Motor neuron (in vitro differentiated cells): ENCODE results near the gene MAPK9. TPM values are rescaled to one million over a fixed set of nuclear protein-coding genes. Genes with fewer than 3 reads are reported as not detected.
A peak's percentile ranks its signal among the peaks of the same experiment; 100 is the strongest.

Source experiments
- ATAC-seq, 8 experiments: fragments of 200-7000 bp; cut with Tn5 transposase; replicated peaks in 6 of 8; 2 replicates each; pipeline ENCODE4 v1.8.0; 2021; ENCODE audit warnings: mild to moderate bottlenecking in 8 of 8, moderate library complexity in 8 of 8
- H3K27ac ChIP-seq, 2 donors: fragments of 250-450 bp; sonication (Bioruptor Pico); 2 replicates each; pipeline ENCODE4 v1.9.0; 2021; ENCODE audit warnings: antibody characterized with exemption in 2 of 2, mild to moderate bottlenecking in 2 of 2, moderate library complexity in 1 of 2
- H3K4me1 ChIP-seq, 2 donors: fragments of 250-450 bp; sonication (Bioruptor Pico); replicated peaks in 1 of 2; 2 replicates each; pipeline ENCODE4 v1.6.1; 2021; ENCODE audit warnings: antibody characterized with exemption in 2 of 2, mild to moderate bottlenecking in 2 of 2, moderate library complexity in 1 of 2
- H3K4me3 ChIP-seq, 5 donors: fragments of 250-450 bp; sonication (Bioruptor Pico); 2 replicates each; pipeline ENCODE4 v1.9.0; 2021; ENCODE audit warnings: antibody characterized with exemption in 5 of 5, mild to moderate bottlenecking in 5 of 5, moderate library complexity in 4 of 5
- WGBS, 10 experiments: fragments of 450-650 bp; shearing (Covaris generic); methylation state at CpG; one replicate each; pipeline ENCODE4 v1.0.0; 2022; 5-methylcytosine and 5-hydroxymethylcytosine counted together
- in situ Hi-C, 9 experiments: fragments of 400-800 bp; cut with MboI; loops; one replicate each; pipeline ENCODE4 v1.15.0; 2021; ENCODE audit warnings: low sequenced_read_pairs in 9 of 9, low pct_unique_long_range_greater_than_20kb in 2 of 9; ENCODE audit not compliant: unreplicated experiment in 9 of 9
- total RNA-seq, 8 experiments: library from RNA; unstranded; fragments of 300-600 nt; gene quantifications; 2 replicates each; pipeline versions ENCODE4 v1.2.3 to v1.2.4, GENCODE V29; 2022

MAPK9 gene
- total RNA-seq, 8 experiments from 2014 or later: 11.3 to 31.3 (median 23.6) TPM

GRCh38 chr5:180204276-180204819, 87.5 kb downstream of the MAPK9 start:
- 40 to 100% (median 75%) methylated on average over 1 of the region's 1 CpG; no CpG with 5 or more reads in 1 of the 10 experiments for WGBS, 10 experiments
- H3K27ac ChIP-seq: no peak overlapping the region
- H3K4me3 ChIP-seq: no peak overlapping the region
- in situ Hi-C loops: no loop called here
- no peak for ATAC-seq
- peaks cover 0 to 9% of the 10 kb centered on the region in 2 donors for H3K4me1 ChIP-seq

GRCh38 chr5:180202939-180203573, 88.8 kb downstream of the MAPK9 start:
- no peak for ATAC-seq
- H3K4me1 ChIP-seq: peaks cover 0 to 2% of the 10 kb centered on the region in 2 donors
- WGBS, 10 experiments: 0 to 95% (median 71%) methylated on average over 1 to 7 of the region's 8 CpGs; no CpG with 5 or more reads in 4 of the 10 experiments
- H3K4me3 ChIP-seq: no peak overlapping the region
- in situ Hi-C loops: no loop called here
- no peak overlapping the region for H3K27ac ChIP-seq

GRCh38 chr5:180201051-180201987, 90.6 kb downstream of the MAPK9 start:
- Histone ChIP-seq H3K4me3 (no peak overlapping the region), H3K27ac (no peak overlapping the region), H3K4me1 (no peaks in the 10 kb centered on the region)
- peak in 2 of 8 experiments; percentile 23 to 27 for ATAC-seq
- in situ Hi-C loops: no loop called here
- 46 to 86% (median 76%) methylated on average over 3 to 18 of the region's 23 CpGs for WGBS, 10 experiments

GRCh38 chr5:180199390-180199789, 92.5 kb downstream of the MAPK9 start:
- Histone ChIP-seq H3K27ac (no peak overlapping the region), H3K4me3 (no peak overlapping the region), H3K4me1 (no peaks in the 10 kb centered on the region)
- 40 to 100% (median 91%) methylated on average over 1 to 7 of the region's 8 CpGs; no CpG with 5 or more reads in 3 of the 10 experiments for WGBS, 10 experiments
- no peak for ATAC-seq
- in situ Hi-C loops: no loop called here

- no peaks in the 10 kb centered on the region for H3K4me1 ChIP-seq
- H3K4me3 ChIP-seq: no peak overlapping the region
- no peak for ATAC-seq
- WGBS, 10 experiments: 43 to 100% (median 85%) methylated on average over 1 to 2 of the region's 4 CpGs; no CpG with 5 or more reads in 4 of the 10 experiments
- no peak overlapping the region for H3K27ac ChIP-seq
- in situ Hi-C loops: no loop called here
These were observed 93.7 kb downstream of the MAPK9 start for GRCh38 chr5:180198208-180198607.

DNA sequence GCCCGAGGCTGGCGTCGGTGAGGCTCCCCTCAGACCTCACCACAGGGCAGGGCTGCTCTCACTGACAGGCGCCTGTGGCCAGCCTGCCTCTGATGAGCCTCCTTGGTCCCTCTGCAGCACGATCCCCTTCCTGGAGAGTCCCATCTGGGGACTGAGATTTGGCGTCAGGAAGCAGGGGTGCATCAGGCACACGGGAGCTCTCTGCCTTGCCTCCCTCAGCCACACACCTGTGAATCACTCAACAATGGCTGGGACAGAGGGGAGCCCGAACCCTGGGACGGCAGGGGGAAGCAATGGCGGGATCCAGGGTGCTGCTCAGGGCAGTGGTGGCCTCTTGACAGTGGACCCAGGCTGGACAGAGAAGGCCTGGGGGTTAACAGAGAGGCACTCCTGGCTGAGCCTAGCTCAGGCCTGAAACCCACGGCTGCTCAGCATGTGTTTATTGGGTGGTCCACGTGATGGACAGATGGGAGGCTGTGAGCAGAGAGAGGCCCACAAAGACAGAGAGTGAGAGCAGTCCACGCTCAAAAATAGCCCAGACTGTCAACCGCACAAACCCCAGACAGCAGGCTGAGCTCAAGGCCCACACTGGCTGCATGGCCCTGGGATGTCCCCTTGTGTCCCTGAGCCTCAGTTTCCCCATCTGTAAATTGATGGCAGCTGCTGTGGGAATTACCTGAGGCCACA, 94.7 kb downstream of the MAPK9 start:
- in situ Hi-C loops: no loop called here
- H3K4me3 ChIP-seq: no peak overlapping the region
- WGBS, 10 experiments: 0 to 80% (median 13%) methylated on average over 1 to 10 of the region's 14 CpGs; no CpG with 5 or more reads in 3 of the 10 experiments
- ATAC-seq: peak in 2 of 8 experiments; percentile 36 to 44
- H3K4me1 ChIP-seq: no peaks in the 10 kb centered on the region
- H3K27ac ChIP-seq: no peak overlapping the region

- in situ Hi-C loops: no loop called here
- 30 to 97% (median 86%) methylated on average over 2 to 19 of the region's 34 CpGs; no CpG with 5 or more reads in 1 of the 10 experiments for WGBS, 10 experiments
- peak in 1 of 8 experiments; percentile 38 for ATAC-seq
- H3K4me1 ChIP-seq: no peaks in the 10 kb centered on the region
- H3K4me3 ChIP-seq: no peak overlapping the region
- no peak overlapping the region for H3K27ac ChIP-seq
These were observed 97.2 kb downstream of the MAPK9 start for GRCh38 chr5:180194410-180195345.

DNA sequence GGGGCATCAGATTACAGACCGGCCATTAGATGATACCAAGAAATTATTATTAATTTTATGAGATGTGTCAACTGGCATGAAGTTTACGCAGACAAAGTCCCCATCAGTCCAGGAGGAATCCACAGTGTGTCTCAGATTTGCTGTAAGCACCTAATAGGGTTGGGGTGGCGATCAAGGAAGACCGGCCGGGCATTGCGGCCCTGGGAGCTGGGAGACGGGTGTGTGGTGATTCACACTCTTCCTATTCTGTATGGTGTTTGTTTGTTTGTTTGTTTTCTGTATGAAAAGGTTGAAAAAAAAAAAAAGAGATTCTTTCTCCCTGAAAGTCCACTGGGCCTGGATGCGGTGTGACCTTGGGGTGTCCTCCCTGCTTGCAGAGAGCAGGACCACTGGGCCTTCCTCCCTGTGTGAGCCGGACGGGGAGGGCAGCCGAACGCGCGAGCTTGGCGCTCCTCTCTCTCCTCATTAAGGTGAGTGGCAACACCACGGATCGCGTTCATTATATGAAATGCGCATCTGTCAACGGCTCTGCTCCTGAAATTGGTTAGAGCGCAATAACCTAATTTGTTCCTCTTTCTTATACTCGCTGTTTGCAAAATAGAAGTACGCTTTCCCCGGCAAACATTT, 98.0 kb downstream of the MAPK9 start:
- Histone ChIP-seq H3K27ac (no peak overlapping the region), H3K4me1 (no peaks in the 10 kb centered on the region), H3K4me3 (no peak overlapping the region)
- ATAC-seq: peak in 1 of 8 experiments; percentile 46
- in situ Hi-C loops: no loop called here
- 20 to 95% (median 90%) methylated on average over 1 to 20 of the region's 24 CpGs; no CpG with 5 or more reads in 1 of the 10 experiments for WGBS, 10 experiments

DNA sequence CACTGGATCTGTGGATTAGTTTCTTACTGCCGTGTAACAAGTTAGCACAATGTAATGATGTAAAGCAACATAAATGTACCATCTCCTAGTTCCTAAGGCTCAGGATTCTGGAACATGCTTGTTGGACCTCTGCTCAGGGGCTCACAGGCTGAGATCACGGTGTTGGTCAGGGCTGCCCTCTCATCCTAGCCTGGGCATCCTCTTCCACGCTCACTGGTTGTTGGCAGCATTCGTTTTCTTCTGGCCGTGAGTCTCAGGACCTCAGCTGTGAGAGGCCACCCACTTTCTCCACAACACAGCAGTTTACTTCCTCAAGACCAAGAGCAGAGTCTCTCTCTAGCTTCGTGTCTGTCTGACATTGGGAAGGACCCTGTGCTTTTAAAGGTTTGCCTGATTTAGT, 100.2 kb downstream of the MAPK9 start:
- 0 to 79% (median 33%) methylated on average over 1 to 6 of the region's 6 CpGs; no CpG with 5 or more reads in 2 of the 10 experiments for whole genome bisulfite sequencing, 10 experiments

GRCh38 chr5:180187767-180188166, 104.1 kb downstream of the MAPK9 start:
- in situ Hi-C loops: no loop called here
- Histone ChIP-seq H3K27ac (no peak overlapping the region), H3K4me3 (no peak overlapping the region), H3K4me1 (no peaks in the 10 kb centered on the region)
- no peak for ATAC-seq
- WGBS, 10 experiments: 0 to 94% (median 36%) methylated on average over 1 to 2 of the region's 2 CpGs

More for the DNA sequence above, 100.2 kb downstream of the MAPK9 start:
- H3K4me1 ChIP-seq: no peaks in the 10 kb centered on the region
- no peak for ATAC-seq
- H3K4me3 ChIP-seq: no peak overlapping the region
- in situ Hi-C loops: no loop called here
- no peak overlapping the region for H3K27ac ChIP-seq
